SU-DHL-6 (cell line): ENCODE measurements around the gene STEAP4.

Source experiments
- H2AFZ ChIP-seq: fragments of 200-600 bp; sonication (generic); 2 replicates; pipeline ENCODE4 v1.6.1; 2014; ENCODE audit warnings: low read depth, mild to moderate bottlenecking, moderate library complexity, mixed read lengths, antibody characterized with exemption, low read length; ENCODE audit not compliant: severe bottlenecking
- H3F3A ChIP-seq: fragments of 200-600 bp; shearing (Covaris generic); 2 replicates; pipeline ENCODE4 v1.6.0; 2016; ENCODE audit warnings: antibody characterized with exemption, mild to moderate bottlenecking; ENCODE audit not compliant: insufficient read depth
- H3K27ac ChIP-seq: fragments of 200-600 bp; sonication (generic); 2 replicates; pipeline ENCODE4 v1.5.1; 2016; ENCODE audit warnings: low read depth, mild to moderate bottlenecking, low read length, moderate library complexity, mixed read lengths
- H3K27me3 ChIP-seq: fragments of 200-600 bp; sonication (generic), shearing (Covaris generic); 2 replicates; pipeline ENCODE4 v1.6.0; 2014; ENCODE audit warnings: mild to moderate bottlenecking, low read length
- H3K36me3 ChIP-seq: fragments of 200-600 bp; sonication (generic); 2 replicates; pipeline ENCODE4 v1.6.1; 2014; ENCODE audit warnings: mild to moderate bottlenecking, low read length, mixed read lengths
- H3K4me2 ChIP-seq: fragments of 300-600, 200-600 bp; shearing (Covaris generic), sonication (generic); 2 replicates; pipeline ENCODE4 v1.6.0; 2014; ENCODE audit warnings: low read length, low read depth, mild to moderate bottlenecking; ENCODE audit not compliant: poor library complexity, severe bottlenecking
- H3K4me3 ChIP-seq: fragments of 200-600 bp; sonication (generic); 2 replicates; pipeline ENCODE4 v1.5.1; 2014; ENCODE audit warnings: antibody characterized with exemption, low read length, mild to moderate bottlenecking, mixed read lengths; ENCODE audit not compliant: insufficient read depth, poor library complexity, severe bottlenecking
- H3K79me2 ChIP-seq: fragments of 200-600 bp; sonication (generic); 2 replicates; pipeline ENCODE4 v1.6.1; 2014; ENCODE audit warnings: mild to moderate bottlenecking, low read length, moderate library complexity; ENCODE audit not compliant: insufficient read depth
- H3K9ac ChIP-seq: fragments of 200-600 bp; sonication (generic); 2 replicates; pipeline ENCODE4 v1.7.0; 2014; ENCODE audit warnings: mild to moderate bottlenecking, low read length
- H3K9me2 ChIP-seq: fragments of 200-600 bp; sonication (generic); replicated peaks from 2 replicates; pipeline ENCODE4 v1.6.1; 2014; ENCODE audit warnings: low read length; ENCODE audit not compliant: insufficient read depth
- H3K9me3 ChIP-seq: fragments of 200-600 bp; sonication (generic); 2 replicates; pipeline ENCODE4 v1.6.1; 2014; ENCODE audit warnings: low read length, mixed read lengths; ENCODE audit not compliant: insufficient read depth
- H4K20me1 ChIP-seq: fragments of 200-600 bp; sonication (generic); 2 replicates; pipeline ENCODE4 v1.6.1; 2014; ENCODE audit warnings: low read depth, mild to moderate bottlenecking, antibody characterized with exemption, low read length, moderate library complexity, mixed read lengths
- CTCF ChIP-seq: fragments of 200-600 bp; sonication (generic); IDR thresholded peaks from one replicate; pipeline ENCODE4 v1.5.1; 2017; ENCODE audit warnings: antibody characterized with exemption, mild to moderate bottlenecking, low read length, moderate library complexity; ENCODE audit not compliant: insufficient read depth, poor library complexity, severe bottlenecking
- EZH2phosphoT487 ChIP-seq: fragments of 200-600 bp; sonication (generic), shearing (Covaris generic); conservative IDR thresholded peaks from 2 replicates; pipeline ENCODE4 v1.6.1; 2018; ENCODE audit warnings: mild to moderate bottlenecking, antibody characterized with exemption, low read length, moderate library complexity, mixed read lengths

Gene STEAP4

GRCh38 chr7:88312061-88312663 is 5.5 kb upstream of the STEAP4 start:
- Histone ChIP-seq H3K27ac (no peak overlapping the region), H3F3A (no peaks in the 10 kb centered on the region), H3K9ac (no peak overlapping the region), H4K20me1 (no peaks in the 10 kb centered on the region), H3K9me2 (no peaks in the 10 kb centered on the region), H3K4me2 (no peak overlapping the region), H3K79me2 (no peaks in the 10 kb centered on the region), H3K36me3 (no peaks in the 10 kb centered on the region), H3K27me3 (no peaks in the 10 kb centered on the region), H3K9me3 (no peaks in the 10 kb centered on the region), H3K4me3 (no peak overlapping the region), H2AFZ (no peak overlapping the region)
- TF ChIP-seq CTCF, result no peak
- no peak for TF ChIP-seq EZH2phosphoT487

GRCh38 chr7:88311675-88312036 is 5.0 kb upstream of the STEAP4 start:
- H2AFZ ChIP-seq, result no peak overlapping the region
- H4K20me1 ChIP-seq, result no peaks in the 10 kb centered on the region
- no peaks in the 10 kb centered on the region for H3K36me3 ChIP-seq
- TF ChIP-seq EZH2phosphoT487 (no peak), CTCF (no peak)
- H3F3A ChIP-seq, result no peaks in the 10 kb centered on the region
- H3K4me2 ChIP-seq, result no peak overlapping the region
- H3K9me2 ChIP-seq, result no peaks in the 10 kb centered on the region
- no peaks in the 10 kb centered on the region for H3K27me3 ChIP-seq
- H3K9ac ChIP-seq, result no peak overlapping the region
- H3K79me2 ChIP-seq, result no peaks in the 10 kb centered on the region
- no peaks in the 10 kb centered on the region for H3K9me3 ChIP-seq
- H3K27ac ChIP-seq, result no peak overlapping the region
- H3K4me3 ChIP-seq, result no peak overlapping the region

GRCh38 chr7:88310956-88311674 is 4.4 kb upstream of the STEAP4 start:
- H3K9me3 ChIP-seq, result no peaks in the 10 kb centered on the region
- H3K4me2 ChIP-seq, result no peak overlapping the region
- no peak overlapping the region for H2AFZ ChIP-seq
- H4K20me1 ChIP-seq, result no peaks in the 10 kb centered on the region
- no peak overlapping the region for H3K9ac ChIP-seq
- H3K79me2 ChIP-seq, result no peaks in the 10 kb centered on the region
- no peaks in the 10 kb centered on the region for H3F3A ChIP-seq
- H3K9me2 ChIP-seq, result no peaks in the 10 kb centered on the region
- TF ChIP-seq EZH2phosphoT487 (no peak), CTCF (no peak)
- no peaks in the 10 kb centered on the region for H3K27me3 ChIP-seq
- no peak overlapping the region for H3K27ac ChIP-seq
- H3K4me3 ChIP-seq, result no peak overlapping the region
- no peaks in the 10 kb centered on the region for H3K36me3 ChIP-seq
